MM.1S (cell line): Measurements from ENCODE around the gene C13orf42.

Experiments
- DNase-seq: peaks from one replicate; pipeline ENCODE4 v3.0.0-alpha.2; 2015
- H2AFZ ChIP-seq: fragments of 300-600 bp; sonication (generic); 2 replicates; pipeline ENCODE4 v1.6.0; 2016; ENCODE audit warnings: antibody characterized with exemption, low read length
- H3F3A ChIP-seq: fragments of 300-600 bp; sonication (generic); 2 replicates; pipeline ENCODE4 v1.6.1; 2016; ENCODE audit warnings: mild to moderate bottlenecking, antibody characterized with exemption, low read length, moderate library complexity, mixed read lengths; ENCODE audit not compliant: insufficient read depth
- H3K27ac ChIP-seq: fragments of 300-600 bp; sonication (generic); 2 replicates; pipeline ENCODE4 v1.5.1; 2016; ENCODE audit warnings: mild to moderate bottlenecking, low read length
- H3K27me3 ChIP-seq: fragments of 300-600 bp; sonication (generic); replicated peaks from 2 replicates; pipeline ENCODE4 v1.6.0; 2016; ENCODE audit warnings: low read length; ENCODE audit not compliant: insufficient read depth
- H3K36me3 ChIP-seq: fragments of 300-600 bp; sonication (generic); replicated peaks from 2 replicates; pipeline ENCODE4 v1.6.1; 2016; ENCODE audit warnings: mild to moderate bottlenecking, low read length, mixed read lengths; ENCODE audit not compliant: insufficient read depth
- H3K4me1 ChIP-seq: fragments of 300-600 bp; sonication (generic); 2 replicates; pipeline ENCODE4 v1.6.1; 2016; ENCODE audit warnings: low read length, mixed read lengths
- H3K4me2 ChIP-seq: fragments of 300-600 bp; sonication (generic); 2 replicates; pipeline ENCODE4 v1.6.0; 2016; ENCODE audit warnings: low read depth, low read length
- H3K4me3 ChIP-seq: fragments of 300-600 bp; sonication (generic); 2 replicates; pipeline ENCODE4 v1.5.1; 2016; ENCODE audit warnings: low read length, mixed read lengths
- H3K79me2 ChIP-seq: fragments of 300-600 bp; sonication (generic); 2 replicates; pipeline ENCODE4 v1.6.1; 2016; ENCODE audit warnings: mixed run types, low read length, mixed read lengths
- H3K9ac ChIP-seq: fragments of 300-600 bp; sonication (generic); 2 replicates; pipeline ENCODE4 v1.6.1; 2016; ENCODE audit warnings: low read length, mixed read lengths
- H3K9me2 ChIP-seq: fragments of 300-600 bp; sonication (generic); replicated peaks from 2 replicates; pipeline ENCODE4 v1.6.1; 2016; ENCODE audit warnings: mild to moderate bottlenecking, low read length, mixed read lengths; ENCODE audit not compliant: insufficient read depth
- H3K9me3 ChIP-seq: fragments of 300-600 bp; sonication (generic); replicated peaks from 2 replicates; pipeline ENCODE4 v1.6.1; 2016; ENCODE audit warnings: mild to moderate bottlenecking, low read length, mixed read lengths; ENCODE audit not compliant: insufficient read depth
- H4K20me1 ChIP-seq: fragments of 300-600 bp; sonication (generic); 2 replicates; pipeline ENCODE4 v1.6.1; 2016; ENCODE audit warnings: mild to moderate bottlenecking, low read length, moderate library complexity, mixed read lengths; ENCODE audit not compliant: insufficient read depth
- EZH2 ChIP-seq: fragments of 300-600 bp; sonication (generic); optimal IDR thresholded peaks from 2 replicates; pipeline ENCODE3; 2017; ENCODE audit warnings: low read depth, mild to moderate bottlenecking, antibody characterized with exemption, low read length, mixed read lengths
- EZH2phosphoT487 ChIP-seq: fragments of 300-600 bp; sonication (generic); IDR thresholded peaks from 2 replicates; pipeline ENCODE4 v1.6.1; 2018; ENCODE audit warnings: antibody characterized with exemption, low read length
- TF ChIP-seq, protein P1 (sequence below): fragments of 300-600 bp; sonication (generic); IDR thresholded peaks from 2 replicates; pipeline ENCODE4 v1.5.1; 2016; ENCODE audit warnings: antibody characterized with exemption, low read length, mixed read lengths

C13orf42 gene

DNA sequence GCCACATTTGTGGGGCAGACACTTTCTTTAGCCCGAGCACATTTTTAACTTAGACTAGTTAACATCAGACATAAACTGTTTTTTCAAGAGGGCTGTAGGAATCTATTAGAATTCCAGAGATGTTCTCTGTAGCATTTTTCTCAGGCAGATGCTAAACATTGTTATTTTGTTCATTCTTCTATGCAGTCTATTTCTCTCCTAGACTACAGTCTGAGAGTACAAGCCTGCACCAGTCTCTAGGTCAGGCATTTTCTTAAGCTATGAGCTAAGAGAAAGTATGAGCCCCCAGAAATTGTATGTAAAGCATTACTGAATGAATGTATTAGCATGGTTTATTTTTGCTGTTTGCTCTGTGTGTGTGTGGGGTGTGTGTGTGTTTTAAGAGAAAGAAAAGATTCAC is 923 bp upstream of the C13orf42 start:
- no peak for DNase-seq
- H3F3A ChIP-seq = no peaks in the 10 kb centered on the region
- H3K4me1 ChIP-seq = no peaks in the 10 kb centered on the region
- no peaks in the 10 kb centered on the region for H3K9me2 ChIP-seq
- no peak overlapping the region for H3K27ac ChIP-seq
- H3K4me2 ChIP-seq = no peak overlapping the region
- H3K9ac ChIP-seq = no peak overlapping the region
- H4K20me1 ChIP-seq = no peaks in the 10 kb centered on the region
- TF ChIP-seq EZH2phosphoT487 = no peak
- TF ChIP-seq, protein P1, sequence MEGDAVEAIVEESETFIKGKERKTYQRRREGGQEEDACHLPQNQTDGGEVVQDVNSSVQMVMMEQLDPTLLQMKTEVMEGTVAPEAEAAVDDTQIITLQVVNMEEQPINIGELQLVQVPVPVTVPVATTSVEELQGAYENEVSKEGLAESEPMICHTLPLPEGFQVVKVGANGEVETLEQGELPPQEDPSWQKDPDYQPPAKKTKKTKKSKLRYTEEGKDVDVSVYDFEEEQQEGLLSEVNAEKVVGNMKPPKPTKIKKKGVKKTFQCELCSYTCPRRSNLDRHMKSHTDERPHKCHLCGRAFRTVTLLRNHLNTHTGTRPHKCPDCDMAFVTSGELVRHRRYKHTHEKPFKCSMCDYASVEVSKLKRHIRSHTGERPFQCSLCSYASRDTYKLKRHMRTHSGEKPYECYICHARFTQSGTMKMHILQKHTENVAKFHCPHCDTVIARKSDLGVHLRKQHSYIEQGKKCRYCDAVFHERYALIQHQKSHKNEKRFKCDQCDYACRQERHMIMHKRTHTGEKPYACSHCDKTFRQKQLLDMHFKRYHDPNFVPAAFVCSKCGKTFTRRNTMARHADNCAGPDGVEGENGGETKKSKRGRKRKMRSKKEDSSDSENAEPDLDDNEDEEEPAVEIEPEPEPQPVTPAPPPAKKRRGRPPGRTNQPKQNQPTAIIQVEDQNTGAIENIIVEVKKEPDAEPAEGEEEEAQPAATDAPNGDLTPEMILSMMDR = no peak
- no peak for TF ChIP-seq EZH2
- H2AFZ ChIP-seq = no peak overlapping the region
- H3K27me3 ChIP-seq = no peaks in the 10 kb centered on the region
- H3K9me3 ChIP-seq = no peaks in the 10 kb centered on the region
- no peaks in the 10 kb centered on the region for H3K79me2 ChIP-seq
- H3K36me3 ChIP-seq = no peaks in the 10 kb centered on the region
- no peak overlapping the region for H3K4me3 ChIP-seq

- H3K9me3 ChIP-seq = no peaks in the 10 kb centered on the region
Observed at GRCh38 chr13:51107996-51108395, 3.1 kb downstream of the C13orf42 start.

DNA sequence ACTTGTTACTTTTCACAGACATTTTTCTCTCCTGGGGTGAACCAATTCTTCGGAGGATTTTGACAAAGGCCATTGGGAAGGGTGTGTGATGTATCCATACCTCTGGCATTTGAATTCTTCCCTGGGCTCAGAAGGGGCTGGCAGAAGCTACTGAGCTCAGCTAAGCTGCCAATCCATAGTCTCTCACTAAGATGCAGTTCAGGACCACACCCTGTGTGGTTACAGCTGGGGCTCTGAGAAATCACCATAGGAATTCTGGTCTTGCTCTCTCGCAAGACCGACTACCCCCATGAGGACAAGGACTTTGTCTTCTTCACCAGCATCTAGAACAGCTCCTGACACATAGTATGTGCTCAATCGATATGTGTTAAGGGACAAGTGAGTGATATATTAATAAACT is 6.0 kb downstream of the C13orf42 start:
- no peak for DNase-seq
- H3K9me2 ChIP-seq = no peaks in the 10 kb centered on the region
- H3F3A ChIP-seq = no peaks in the 10 kb centered on the region
- no peak overlapping the region for H3K9ac ChIP-seq
- no peaks in the 10 kb centered on the region for H3K27me3 ChIP-seq
- H3K27ac ChIP-seq = no peak overlapping the region
- no peak overlapping the region for H2AFZ ChIP-seq
- no peaks in the 10 kb centered on the region for H3K9me3 ChIP-seq
- H3K4me3 ChIP-seq = no peak overlapping the region
- no peak overlapping the region for H3K4me2 ChIP-seq
- no peaks in the 10 kb centered on the region for H3K36me3 ChIP-seq
- H4K20me1 ChIP-seq = no peaks in the 10 kb centered on the region
- no peaks in the 10 kb centered on the region for H3K4me1 ChIP-seq
- no peaks in the 10 kb centered on the region for H3K79me2 ChIP-seq
- TF ChIP-seq, protein P1 = no peak
- TF ChIP-seq EZH2phosphoT487 (no peak), EZH2 (no peak)

More at GRCh38 chr13:51107996-51108395, 3.1 kb downstream of the C13orf42 start:
- TF ChIP-seq EZH2phosphoT487 (no peak), EZH2 (no peak)
- TF ChIP-seq, protein P1 = no peak
- Histone ChIP-seq H3K4me1 (no peaks in the 10 kb centered on the region), H3K4me3 (no peak overlapping the region), H3F3A (no peaks in the 10 kb centered on the region), H2AFZ (no peak overlapping the region), H3K9ac (no peak overlapping the region), H3K79me2 (no peaks in the 10 kb centered on the region), H3K9me2 (no peaks in the 10 kb centered on the region), H3K27me3 (no peaks in the 10 kb centered on the region), H3K4me2 (no peak overlapping the region), H4K20me1 (no peaks in the 10 kb centered on the region), H3K27ac (no peak overlapping the region), H3K36me3 (no peaks in the 10 kb centered on the region)
- DNase-seq = no peak
